GM12878 (cell line): ENCODE data around the gene SNAPIN. TPM values are rescaled to one million over a fixed set of nuclear protein-coding genes. Genes with fewer than 3 reads are reported as not detected.

Experiments used
- ATAC-seq: fragments of 200-7000 bp; cut with Tn5 transposase; 3 replicates; pipeline ENCODE4 v1.9.1; 2020; ENCODE audit warnings: mild to moderate bottlenecking, moderate library complexity
- BruUV-seq: library from RNA; stranded (reverse); fragments of 400-500 nt; replicated peaks from 2 replicates; lab custom pipeline; 2021; lab: Mats Ljungman, UMichigan
- CTCF ChIA-PET: fragments of 300-600 bp; sonication (Branson Sonifier 250); formaldehyde crosslinking; extraction: SDS; loops from one replicate; lab custom pipeline; 2021; ENCODE audit warnings: inconsistent platforms; lab: Yijun Ruan, JAX
- POLR2A ChIA-PET: fragments of 350-600 bp; formaldehyde crosslinking; extraction: SDS; loops from one replicate; lab custom pipeline; 2021; ENCODE audit warnings: inconsistent platforms; lab: Charles Lee
- RAD21 ChIA-PET: fragments of 300-600 bp; sonication (Branson Sonifier 250); formaldehyde crosslinking; loops from one replicate; lab custom pipeline; 2023; ENCODE audit warnings: antibody characterized with exemption; ENCODE audit not compliant: unreplicated experiment; lab: Charles Lee
- SMC1A ChIA-PET: fragments of 300-600 bp; sonication (Branson Sonifier 250); formaldehyde crosslinking; loops from one replicate; lab custom pipeline; 2023; ENCODE audit not compliant: unreplicated experiment, uncharacterized antibody; lab: Charles Lee
- DNase-seq: peaks from one replicate; pipeline ENCODE4 v3.0.0-alpha.2; 2011; ENCODE audit warnings: low read depth, low spot score
- FAIRE-seq: peaks from 3 replicates; lab custom pipeline; 2011; peaks lifted over from hg19 to GRCh38; lab: Jason Lieb, UNC
- H2AFZ ChIP-seq: 2 replicates; pipeline ENCODE4 v1.6.0; 2011; ENCODE audit warnings: low read depth, low read length, control low read depth; ENCODE audit not compliant: control insufficient read depth
- H3K27ac ChIP-seq: 2 replicates; pipeline ENCODE4 v1.5.1; 2011; ENCODE audit warnings: control low read depth; ENCODE audit not compliant: control insufficient read depth, insufficient read depth
- H3K27me3 ChIP-seq, 2 experiments: replicated peaks in 1 of 2; 2 replicates each; pipeline versions ENCODE4 v1.6.0 to v1.6.1; 2011; ENCODE audit warnings: low read length in 1 of 2; ENCODE audit not compliant: control insufficient read depth in 2 of 2, insufficient read depth in 2 of 2
- H3K36me3 ChIP-seq, 2 experiments: 2 replicates each; pipeline ENCODE4 v1.5.1; 2011; ENCODE audit warnings: low read length in 1 of 2; ENCODE audit not compliant: control insufficient read depth in 2 of 2, insufficient read depth in 2 of 2
- H3K4me1 ChIP-seq: 2 replicates; pipeline ENCODE4 v1.6.1; 2011; ENCODE audit warnings: mild to moderate bottlenecking, low read length, moderate library complexity, mixed read lengths; ENCODE audit not compliant: control insufficient read depth, insufficient read depth
- H3K4me2 ChIP-seq: 2 replicates; pipeline ENCODE4 v1.6.0; 2011; ENCODE audit warnings: control low read depth; ENCODE audit not compliant: control insufficient read depth, insufficient read depth
- H3K4me3 ChIP-seq: fragments of 200-600 bp; sonication (generic); 2 replicates; pipeline ENCODE4 v1.5.1; 2016
- H3K79me2 ChIP-seq: 2 replicates; pipeline ENCODE4 v1.6.0; 2011; ENCODE audit warnings: low read length; ENCODE audit not compliant: control insufficient read depth, insufficient read depth
- H3K9ac ChIP-seq: 2 replicates; pipeline ENCODE4 v1.8.0; 2011; ENCODE audit warnings: low read length, control low read depth, mixed read lengths; ENCODE audit not compliant: control insufficient read depth, insufficient read depth
- H3K9me3 ChIP-seq: replicated peaks from 3 replicates; pipeline ENCODE4 v1.5.1; 2011; ENCODE audit warnings: mild to moderate bottlenecking, low read length; ENCODE audit not compliant: control insufficient read depth, insufficient read depth
- H4K20me1 ChIP-seq: 2 replicates; pipeline ENCODE4 v1.6.0; 2011; ENCODE audit not compliant: control insufficient read depth, insufficient read depth
- BRCA1 ChIP-seq: IDR thresholded peaks from 2 replicates; pipeline ENCODE4 v1.6.1; 2011; ENCODE audit warnings: low read depth, low read length, improper control_type of control experiment
- CBFB ChIP-seq: IDR thresholded peaks from 2 replicates; pipeline ENCODE4 v1.6.1; 2016; ENCODE audit warnings: antibody characterized with exemption, low read depth
- HDAC2 ChIP-seq: fragments of 200-600 bp; sonication (generic); IDR thresholded peaks from 2 replicates; pipeline ENCODE4 v1.6.1; 2017
- HDGF ChIP-seq: fragments of 450-650 bp; IDR thresholded peaks from 2 replicates; pipeline ENCODE4 v1.6.1; 2016; ENCODE audit warnings: antibody characterized with exemption
- IKZF1 ChIP-seq: fragments of 450-650 bp; conservative IDR thresholded peaks from 2 replicates; pipeline ENCODE4 v1.6.1; 2017; ENCODE audit warnings: antibody characterized with exemption, mild to moderate bottlenecking
- PAX8 ChIP-seq: fragments of 450-650 bp; IDR thresholded peaks from 2 replicates; pipeline ENCODE4 v1.6.1; 2017; ENCODE audit warnings: mild to moderate bottlenecking, moderate library complexity
- POLR2A ChIP-seq: IDR thresholded peaks from 2 replicates; pipeline ENCODE4 v1.6.1; 2011; ENCODE audit warnings: low read depth, mild to moderate bottlenecking, low read length
- POLR2AphosphoS2 ChIP-seq: IDR thresholded peaks from 2 replicates; pipeline ENCODE4 v1.6.1; 2011; ENCODE audit warnings: low read depth, mild to moderate bottlenecking, low read length, improper control_type of control experiment, moderate library complexity
- POLR2AphosphoS5 ChIP-seq: IDR thresholded peaks from 2 replicates; pipeline ENCODE4 v1.6.1; 2011; ENCODE audit warnings: mild to moderate bottlenecking, low read length, inconsistent platforms
- RELA ChIP-seq: fragments of 450-650 bp; IDR thresholded peaks from 2 replicates; pipeline ENCODE4 v1.8.0; 2014; ENCODE audit warnings: borderline replicate concordance; ENCODE audit not compliant: partially characterized antibody
- SMAD1 ChIP-seq: fragments of 450-650 bp; IDR thresholded peaks from 2 replicates; pipeline ENCODE4 v1.6.1; 2018; ENCODE audit warnings: mild to moderate bottlenecking, low read depth; ENCODE audit not compliant: partially characterized antibody
- STAT3 ChIP-seq: IDR thresholded peaks from 2 replicates; pipeline ENCODE4 v1.6.1; 2011; ENCODE audit warnings: low read depth, low read length, improper control_type of control experiment
- TBL1XR1 ChIP-seq: IDR thresholded peaks from 2 replicates; pipeline ENCODE4 v1.6.1; 2012; ENCODE audit warnings: low read depth, low read length, improper control_type of control experiment
- ZNF217 ChIP-seq: fragments of 450-650 bp; IDR thresholded peaks from 2 replicates; pipeline ENCODE4 v1.6.1; 2017; ENCODE audit warnings: antibody characterized with exemption, mild to moderate bottlenecking
- ZNF274 ChIP-seq: IDR thresholded peaks from one replicate; pipeline ENCODE4 v1.8.0; 2011; ENCODE audit not compliant: insufficient read length, insufficient read depth
- WGBS: methylation state at CpG from one replicate; pipeline ENCODE4 v1.1.6; 2016; ENCODE audit warnings: low lambda C conversion rate; ENCODE audit not compliant: insufficient replicate concordance, insufficient coverage; ENCODE audit errors: missing lambda C conversion rate; 5-methylcytosine and 5-hydroxymethylcytosine counted together
- in situ Hi-C: fragments of 300-500 bp; cut with MboI; formaldehyde crosslinking; loops from 9 replicates; pipeline ENCODE4 v1.14.3; 2018; ENCODE audit warnings: mixed read lengths
- intact Hi-C: fragments of 100-400 bp; cut with micrococcal nuclease; formaldehyde crosslinking; loops from one replicate; pipeline ENCODE4 v1.14.2; 2022; ENCODE audit not compliant: unreplicated experiment
- polyA plus RNA-seq, 11 experiments: library from polyadenylated mRNA; depleted of rRNA in 4 of 11; unstranded in 6 of 11; stranded (reverse) in 5 of 11; fragments of >200 nt; fragmentation: Nextera tagmentation in 4 of 11; fragmentation: Illumina TruSeq in 1 of 11; extraction: Ambion mirVana in 4 of 11; extraction: Trizol in 1 of 11; gene quantifications; 1 replicate in 1 of 11; 2 replicates in 10 of 11; pipeline versions ENCODE4 v1.2.1 to v1.2.3, GENCODE V29; 2011 to 2016; ENCODE audit warnings: inconsistent platforms in 2 of 11, missing spikeins in 2 of 11, low read depth in 1 of 11
- total RNA-seq, 4 experiments: library from RNA; depleted of rRNA in 3 of 4; stranded (reverse); fragments of >200 nt in 3 of 4; fragmentation: Illumina TruSeq in 1 of 4; extraction: Trizol in 1 of 4; gene quantifications; 2 replicates each; pipeline versions ENCODE4 v1.2.1 to v1.2.3, GENCODE V29; 2013 to 2021
- TF ChIP-seq, protein P1 (sequence below): fragments of 450-650 bp; formaldehyde crosslinking; IDR thresholded peaks from 2 replicates; pipeline ENCODE4 v1.5.0; 2022; ENCODE audit warnings: mild to moderate bottlenecking, missing genetic modification characterization
- TF ChIP-seq, protein P2 (sequence below): fragments of 450-650 bp; IDR thresholded peaks from 2 replicates; pipeline ENCODE4 v1.6.1; 2018; ENCODE audit warnings: borderline replicate concordance, mild to moderate bottlenecking; ENCODE audit not compliant: partially characterized antibody
- TF ChIP-seq, protein P3 (sequence below): IDR thresholded peaks from 2 replicates; pipeline ENCODE4 v1.6.1; 2011; ENCODE audit warnings: low read depth, low read length, improper control_type of control experiment, borderline replicate concordance

Gene SNAPIN
- total and polyA plus RNA-seq, 10 of the 15 experiments (the other 5 are each of a cell fraction or from before 2014, with no cell fraction given), result 12.4 to 78.1 (median 38.6) TPM

DNA sequence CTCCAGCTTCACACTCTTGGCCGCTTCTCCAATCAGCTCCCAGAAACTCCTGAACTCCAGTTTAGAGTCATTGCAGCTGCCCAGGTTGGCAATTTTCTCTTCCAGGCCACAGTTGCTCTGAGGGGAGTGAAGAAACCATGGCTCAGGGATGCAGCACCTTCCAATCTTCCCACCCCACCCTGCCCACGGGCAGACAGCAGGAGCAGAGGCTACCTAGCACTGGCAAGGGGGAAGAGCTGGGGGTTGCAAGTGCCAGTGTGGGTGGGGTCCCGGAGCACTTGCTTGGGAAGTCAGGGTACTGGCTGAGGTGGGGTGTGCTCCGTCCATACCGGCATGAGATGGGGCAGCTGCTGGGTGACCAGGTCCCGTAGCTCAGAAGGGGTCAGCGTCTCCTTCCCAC lies 43.6 kb upstream of the SNAPIN start:
- no peak overlapping the region for H3K4me2 ChIP-seq
- H3K4me3 ChIP-seq, result no peak overlapping the region
- in situ Hi-C loops (no loop called here), intact Hi-C loops (no loop called here)
- no peaks in the 10 kb centered on the region for H3K36me3 ChIP-seq
- no peaks in the 10 kb centered on the region for H3K9me3 ChIP-seq
- BruUV-seq, result no TSS peak
- DNase-seq (no peak), ATAC-seq (no peak), FAIRE-seq (no peak)
- H3K9ac ChIP-seq, result no peak overlapping the region
- no peak overlapping the region for H2AFZ ChIP-seq
- WGBS, result 56% methylated on average over 7 of the region's 7 CpGs
- SMC1A ChIA-PET, result interaction anchor here (1.0 to 2.1 kb wide), 5 partner anchors 16 to 104 kb away, joined by 3 to 12 read pairs (median 4); partner anchors contain the start of gene CHTOP
- H3K27ac ChIP-seq, result no peak overlapping the region
- no peaks in the 10 kb centered on the region for H3K79me2 ChIP-seq
- CTCF ChIA-PET, result interaction anchor here (1.2 to 7.8 kb wide), 8 partner anchors 9 to 119 kb away, joined by 3 to 106 read pairs (median 14); partner anchors contain the start of genes S100A1 and S100A13
- H3K27me3 ChIP-seq, result no peaks in the 10 kb centered on the region
- peaks cover 14% of the 10 kb centered on the region for H3K4me1 ChIP-seq
- no peak for TF ChIP-seq POLR2A
- TF ChIP-seq, protein P1, sequence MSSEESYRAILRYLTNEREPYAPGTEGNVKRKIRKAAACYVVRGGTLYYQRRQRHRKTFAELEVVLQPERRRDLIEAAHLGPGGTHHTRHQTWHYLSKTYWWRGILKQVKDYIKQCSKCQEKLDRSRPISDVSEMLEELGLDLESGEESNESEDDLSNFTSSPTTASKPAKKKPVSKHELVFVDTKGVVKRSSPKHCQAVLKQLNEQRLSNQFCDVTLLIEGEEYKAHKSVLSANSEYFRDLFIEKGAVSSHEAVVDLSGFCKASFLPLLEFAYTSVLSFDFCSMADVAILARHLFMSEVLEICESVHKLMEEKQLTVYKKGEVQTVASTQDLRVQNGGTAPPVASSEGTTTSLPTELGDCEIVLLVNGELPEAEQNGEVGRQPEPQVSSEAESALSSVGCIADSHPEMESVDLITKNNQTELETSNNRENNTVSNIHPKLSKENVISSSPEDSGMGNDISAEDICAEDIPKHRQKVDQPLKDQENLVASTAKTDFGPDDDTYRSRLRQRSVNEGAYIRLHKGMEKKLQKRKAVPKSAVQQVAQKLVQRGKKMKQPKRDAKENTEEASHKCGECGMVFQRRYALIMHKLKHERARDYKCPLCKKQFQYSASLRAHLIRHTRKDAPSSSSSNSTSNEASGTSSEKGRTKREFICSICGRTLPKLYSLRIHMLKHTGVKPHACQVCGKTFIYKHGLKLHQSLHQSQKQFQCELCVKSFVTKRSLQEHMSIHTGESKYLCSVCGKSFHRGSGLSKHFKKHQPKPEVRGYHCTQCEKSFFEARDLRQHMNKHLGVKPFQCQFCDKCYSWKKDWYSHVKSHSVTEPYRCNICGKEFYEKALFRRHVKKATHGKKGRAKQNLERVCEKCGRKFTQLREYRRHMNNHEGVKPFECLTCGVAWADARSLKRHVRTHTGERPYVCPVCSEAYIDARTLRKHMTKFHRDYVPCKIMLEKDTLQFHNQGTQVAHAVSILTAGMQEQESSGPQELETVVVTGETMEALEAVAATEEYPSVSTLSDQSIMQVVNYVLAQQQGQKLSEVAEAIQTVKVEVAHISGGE (CRISPR knock-in tag), result no peak
- TF ChIP-seq CBFB, result no peak
- no peak for TF ChIP-seq ZNF217
- TF ChIP-seq, protein P2, sequence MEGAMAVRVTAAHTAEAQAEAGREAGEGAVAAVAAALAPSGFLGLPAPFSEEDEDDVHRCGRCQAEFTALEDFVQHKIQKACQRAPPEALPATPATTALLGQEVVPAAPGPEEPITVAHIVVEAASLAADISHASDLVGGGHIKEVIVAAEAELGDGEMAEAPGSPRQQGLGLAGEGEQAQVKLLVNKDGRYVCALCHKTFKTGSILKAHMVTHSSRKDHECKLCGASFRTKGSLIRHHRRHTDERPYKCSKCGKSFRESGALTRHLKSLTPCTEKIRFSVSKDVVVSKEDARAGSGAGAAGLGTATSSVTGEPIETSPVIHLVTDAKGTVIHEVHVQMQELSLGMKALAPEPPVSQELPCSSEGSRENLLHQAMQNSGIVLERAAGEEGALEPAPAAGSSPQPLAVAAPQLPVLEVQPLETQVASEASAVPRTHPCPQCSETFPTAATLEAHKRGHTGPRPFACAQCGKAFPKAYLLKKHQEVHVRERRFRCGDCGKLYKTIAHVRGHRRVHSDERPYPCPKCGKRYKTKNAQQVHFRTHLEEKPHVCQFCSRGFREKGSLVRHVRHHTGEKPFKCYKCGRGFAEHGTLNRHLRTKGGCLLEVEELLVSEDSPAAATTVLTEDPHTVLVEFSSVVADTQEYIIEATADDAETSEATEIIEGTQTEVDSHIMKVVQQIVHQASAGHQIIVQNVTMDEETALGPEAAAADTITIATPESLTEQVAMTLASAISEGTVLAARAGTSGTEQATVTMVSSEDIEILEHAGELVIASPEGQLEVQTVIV, result no peak
- TF ChIP-seq ZNF274, result no peak
- TF ChIP-seq STAT3, result no peak
- TF ChIP-seq HDAC2, result no peak
- TF ChIP-seq TBL1XR1, result no peak
- TF ChIP-seq IKZF1, result no peak
- no peak for TF ChIP-seq SMAD1
- no peak for TF ChIP-seq POLR2AphosphoS5
- TF ChIP-seq HDGF, result no peak
- no peak for TF ChIP-seq RELA
- TF ChIP-seq PAX8, result no peak
- TF ChIP-seq, protein P3, sequence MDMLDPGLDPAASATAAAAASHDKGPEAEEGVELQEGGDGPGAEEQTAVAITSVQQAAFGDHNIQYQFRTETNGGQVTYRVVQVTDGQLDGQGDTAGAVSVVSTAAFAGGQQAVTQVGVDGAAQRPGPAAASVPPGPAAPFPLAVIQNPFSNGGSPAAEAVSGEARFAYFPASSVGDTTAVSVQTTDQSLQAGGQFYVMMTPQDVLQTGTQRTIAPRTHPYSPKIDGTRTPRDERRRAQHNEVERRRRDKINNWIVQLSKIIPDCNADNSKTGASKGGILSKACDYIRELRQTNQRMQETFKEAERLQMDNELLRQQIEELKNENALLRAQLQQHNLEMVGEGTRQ, result no peak
- TF ChIP-seq BRCA1, result no peak
- TF ChIP-seq POLR2AphosphoS2, result no peak
- RAD21 ChIA-PET, result interaction anchor here (2.8 to 6.2 kb wide), 3 partner anchors 10 to 43 kb away, joined by 9 to 60 read pairs (median 14); no protein-coding TSS in a partner anchor
- POLR2A ChIA-PET, result interaction anchor here (0.6 to 1.7 kb wide), 4 partner anchors 8 to 14 kb away, joined by 4 to 5 read pairs (median 4); no protein-coding TSS in a partner anchor
- no peaks in the 10 kb centered on the region for H4K20me1 ChIP-seq
